Stimulated activated CD8-positive, alpha-beta memory T cell treated with anti-CD3 and anti-CD28 coated beads, Interleukin-15, amount 100 ng/mL, for 1 hour (primary cell): Measurements from ENCODE around the gene TCHP.
"Not testable (repeated sequence)": the region's sequence is repeated elsewhere in the genome, so short reads cannot be mapped to it uniquely, and the experiment has no call there.

Experiments used
- DNase-seq: peaks from one replicate; pipeline ENCODE4 v3.0.0-alpha.2; 2020; ENCODE audit warnings: low read depth

The TCHP gene

GRCh38 chr12:109879351-109880042, 20.6 kb upstream of the TCHP start:
- DNase-seq, result no peak

- DNase-seq, result peak; percentile 66
Measured at GRCh38 chr12:109880043-109880931, 19.8 kb upstream of the TCHP start, which contains the start of gene GLTP. Gene GLTP (minus strand): TSS chr12:109880541. CDS start chr12:109880374, 167 bp downstream.

- DNase-seq, result no peak
Measured at GRCh38 chr12:109880938-109881337, 19.1 kb upstream of the TCHP start.

GRCh38 chr12:109881752-109882151, 18.3 kb upstream of the TCHP start:
- no peak for DNase-seq

GRCh38 chr12:109883461-109883860, 16.6 kb upstream of the TCHP start:
- DNase-seq, result no peak

- DNase-seq, result no peak
Measured at GRCh38 chr12:109885616-109886015, 14.5 kb upstream of the TCHP start.

GRCh38 chr12:109888179-109889020, 11.7 kb upstream of the TCHP start:
- DNase-seq, result no peak

- no peak for DNase-seq
Measured at GRCh38 chr12:109890620-109891170, 9.4 kb upstream of the TCHP start.

GRCh38 chr12:109891731-109892130, 8.3 kb upstream of the TCHP start:
- not testable (repeated sequence) for DNase-seq

- no peak for DNase-seq
Measured at GRCh38 chr12:109892165-109892715, 7.8 kb upstream of the TCHP start.

- DNase-seq, result no peak
Measured at GRCh38 chr12:109892748-109893147, 7.3 kb upstream of the TCHP start.

GRCh38 chr12:109893261-109893995, 6.6 kb upstream of the TCHP start:
- DNase-seq, result no peak

- no peak for DNase-seq
Measured at GRCh38 chr12:109894939-109895338, 5.1 kb upstream of the TCHP start.

GRCh38 chr12:109896188-109896587, 3.9 kb upstream of the TCHP start:
- DNase-seq, result no peak

- no peak for DNase-seq
Measured at GRCh38 chr12:109897029-109897428, 3.0 kb upstream of the TCHP start.

GRCh38 chr12:109899345-109899744, 729 bp upstream of the TCHP start:
- not testable (repeated sequence) for DNase-seq

GRCh38 chr12:109900752-109901580, 892 bp downstream of the TCHP start:
- no peak for DNase-seq

- DNase-seq, result no peak
Measured at GRCh38 chr12:109902891-109903418, 2.9 kb downstream of the TCHP start.

GRCh38 chr12:109905301-109905700, 5.2 kb downstream of the TCHP start:
- no peak for DNase-seq
